ENCODE results near the gene TAF6. TPM values are rescaled to one million over a fixed set of nuclear protein-coding genes. Genes with fewer than 3 reads are reported as not detected.
A peak's percentile ranks its signal among the peaks of the same experiment; 100 is the strongest.

The TAF6 gene
- total and polyA plus RNA-seq, 9 of the 15 experiments (the other 6 are each of a cell fraction or from before 2014, with no cell fraction given) = 0.78 to 78.7 (median 21.3) TPM

- TF ChIP-seq E4F1 (CRISPR knock-in tag; IDR thresholded peaks at IDR 0.05; ENCODE audit: borderline replicate concordance) (no peak), TRIM24 (IDR thresholded peaks at IDR 0.05) (peak; percentile 93 to 94), SPI1 (IDR thresholded peaks at IDR 0.05; ENCODE audit: borderline replicate concordance, low read depth, low read length) (no peak), ZNF449 (CRISPR knock-in tag; IDR thresholded peaks at IDR 0.05) (no peak), GTF2F1 (IDR thresholded peaks at IDR 0.05; ENCODE audit: low read depth, low read length) (no peak), ZNF398 (CRISPR knock-in tag; IDR thresholded peaks at IDR 0.05) (no peak), SMAD3 (CRISPR knock-in tag; conservative IDR thresholded peaks at IDR 0.05) (no peak), THRAP3 (IDR thresholded peaks at IDR 0.05; ENCODE audit: borderline replicate concordance) (no peak), RBM22 (IDR thresholded peaks at IDR 0.05; ENCODE audit: low read depth, low read length, poor library complexity, severe bottlenecking) (no peak), USF1 (CRISPR knock-in tag; IDR thresholded peaks at IDR 0.05) (no peak), KAT7 (CRISPR knock-in tag; IDR thresholded peaks at IDR 0.05; ENCODE audit: borderline replicate concordance) (no peak), OTX1 (CRISPR knock-in tag; IDR thresholded peaks at IDR 0.05) (no peak), TAF1 (IDR thresholded peaks at IDR 0.05; ENCODE audit: control insufficient read depth, extremely low read depth, insufficient read depth, low read length, severe bottlenecking) (no peak), RHOXF2B (CRISPR knock-in tag; conservative IDR thresholded peaks at IDR 0.05) (no peak), ARNT (IDR thresholded peaks at IDR 0.05) (0 out of 4 replicates have a peak, but pooled peaks of 1 of the 2 experiments have one; percentile 66), CXXC5 (CRISPR knock-in tag; IDR thresholded peaks at IDR 0.05) (no peak), CREBBP (IDR thresholded peaks at IDR 0.05; ENCODE audit: low read depth, low read length) (no peak), CBFB (CRISPR knock-in tag; IDR thresholded peaks at IDR 0.05) (no peak), CCAR2 (IDR thresholded peaks at IDR 0.05; ENCODE audit: low read depth, low read length) (no peak), PHB2 (IDR thresholded peaks at IDR 0.05; ENCODE audit: low read depth) (peak; percentile 85), NEUROD1 (IDR thresholded peaks at IDR 0.05; ENCODE audit: borderline replicate concordance, low read depth, low read length, partially characterized antibody) (no peak), POLR2B (IDR thresholded peaks at IDR 0.05; ENCODE audit: low read depth, partially characterized antibody) (no peak), PTBP1 (IDR thresholded peaks at IDR 0.05; ENCODE audit: low read depth, low read length) (no peak), NFE2 (IDR thresholded peaks at IDR 0.05; ENCODE audit: low read depth) (no peak)
Observed at GRCh38 chr7:100061518-100062193, 57.5 kb downstream of the TAF6 start (continued).

All from K562 (cell line).